Embryonic facial prominence (tissue), 1 donor: ENCODE measurements around the gene BPIFA3.
"Not testable (repeated sequence)": the region's sequence is repeated elsewhere in the genome, so short reads cannot be mapped to it uniquely, and the experiment has no call there.

ENCODE experiments used
- DNase-seq: peaks from one replicate; pipeline ENCODE4 v3.0.0-alpha.2; 2016; ENCODE audit errors: extremely low spot score

BPIFA3 gene

GRCh38 chr20:33217052-33217451, at the start of gene BPIFA3:
Gene BPIFA3 (plus strand): TSS chr20:33217352. CDS start chr20:33217537, 185 bp downstream.
- no peak for DNase-seq

DNA sequence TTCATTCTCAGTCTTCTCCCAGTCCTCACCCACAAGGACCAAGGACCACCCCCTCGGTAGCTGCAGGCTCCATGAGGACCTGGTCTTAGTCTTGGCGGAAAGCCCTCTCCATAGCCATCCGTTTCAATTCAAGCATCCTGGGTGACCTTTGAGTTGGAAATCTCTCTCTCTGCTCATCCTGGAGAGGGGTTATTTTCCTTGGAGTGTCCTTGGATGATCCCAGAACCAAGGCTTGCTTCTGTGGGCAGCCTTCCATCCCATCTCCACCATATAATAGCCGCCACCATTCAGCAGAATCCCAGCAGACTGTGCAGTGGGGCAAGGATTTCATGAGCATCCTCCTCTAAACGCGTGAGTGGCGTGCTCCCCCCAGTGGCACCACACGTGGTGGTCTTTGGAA, 49.3 kb upstream of the BPIFA3 start, which contains the start of gene BPIFA2:
TSS of gene BPIFA2 (plus strand) at position 301 of the 400 bp plus-strand sequence. CDS start 987 bp downstream, outside the sequence.
- DNase-seq = no peak

DNA sequence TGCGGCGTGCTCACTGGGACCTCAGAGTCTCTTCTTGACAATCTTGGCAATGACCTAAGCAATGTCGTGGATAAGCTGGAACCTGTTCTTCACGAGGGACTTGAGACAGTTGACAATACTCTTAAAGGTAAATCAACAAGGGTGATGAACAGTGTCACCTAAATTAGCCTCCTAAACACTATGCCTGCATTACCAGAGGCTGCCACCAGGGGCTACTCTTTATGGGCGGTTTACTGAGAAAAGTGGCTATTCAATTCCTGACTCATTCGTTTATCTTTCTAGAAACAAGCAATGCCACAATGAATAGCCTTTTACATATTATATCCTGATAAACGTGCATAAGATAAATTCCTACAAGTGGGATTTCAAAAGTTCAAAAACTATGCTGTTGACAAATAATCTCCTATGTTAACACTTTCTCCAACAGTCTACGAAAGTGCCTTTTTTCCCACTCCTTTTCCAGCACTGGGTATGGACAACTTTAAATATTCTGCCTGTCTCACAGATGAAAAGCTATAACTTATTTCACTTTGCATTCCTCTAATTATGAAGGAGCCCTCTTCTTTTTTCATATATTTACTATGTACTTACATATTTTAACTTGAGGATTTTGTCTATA, 47.9 kb upstream of the BPIFA3 start:
- no peak for DNase-seq

DNA sequence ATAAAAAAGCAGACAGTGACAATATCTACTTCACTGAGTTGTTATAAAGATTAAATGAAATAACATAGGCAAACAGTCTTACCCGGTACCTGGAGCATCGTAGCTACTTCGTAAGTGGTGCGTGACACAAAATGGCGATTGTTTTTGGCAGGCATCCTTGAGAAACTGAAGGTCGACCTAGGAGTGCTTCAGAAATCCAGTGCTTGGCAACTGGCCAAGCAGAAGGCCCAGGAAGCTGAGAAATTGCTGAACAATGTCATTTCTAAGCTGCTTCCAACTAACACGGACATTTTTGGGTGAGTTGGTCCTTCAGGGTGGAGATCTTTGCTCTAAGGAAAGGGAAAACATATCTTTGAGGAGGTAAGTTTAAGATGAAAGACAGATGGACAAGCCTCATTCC, 44.4 kb upstream of the BPIFA3 start:
- DNase-seq = no peak

DNA sequence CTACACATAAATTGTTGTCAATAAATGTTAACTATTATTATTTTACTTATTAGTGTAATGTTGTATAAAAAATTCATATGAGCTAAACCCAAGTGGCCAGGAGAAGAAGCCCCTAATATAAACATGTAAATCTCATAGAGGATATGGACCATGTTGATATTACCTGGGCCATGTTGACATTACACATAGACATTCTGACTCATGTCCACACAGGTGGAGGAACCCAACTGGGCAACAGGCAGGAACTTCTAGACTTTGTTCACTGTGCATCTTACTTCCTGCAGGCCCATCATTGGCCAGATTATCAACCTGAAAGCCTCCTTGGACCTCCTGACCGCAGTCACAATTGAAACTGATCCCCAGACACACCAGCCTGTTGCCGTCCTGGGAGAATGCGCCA, 42.0 kb upstream of the BPIFA3 start:
- no peak for DNase-seq

- DNase-seq = no peak
Measured at GRCh38 chr20:33176101-33176500, 41.1 kb upstream of the BPIFA3 start.

DNA sequence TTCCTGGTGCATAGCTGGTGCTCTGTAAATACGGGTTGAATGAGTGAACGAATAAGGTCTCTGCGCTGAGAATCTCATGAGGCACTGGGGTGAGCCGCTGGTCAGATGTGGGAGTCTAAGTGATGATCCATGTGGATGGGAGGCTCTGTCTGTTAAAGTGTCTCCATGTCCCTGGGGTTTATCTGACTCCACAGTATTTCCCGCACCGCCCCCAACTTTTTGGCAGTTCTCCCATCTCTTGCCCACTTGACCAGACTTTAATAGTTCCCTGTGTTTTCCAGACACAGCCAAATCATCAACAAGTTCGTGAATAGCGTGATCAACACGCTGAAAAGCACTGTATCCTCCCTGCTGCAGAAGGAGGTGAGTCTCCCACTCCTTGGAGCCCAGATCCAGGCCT, 39.3 kb upstream of the BPIFA3 start:
- DNase-seq = no peak

DNA sequence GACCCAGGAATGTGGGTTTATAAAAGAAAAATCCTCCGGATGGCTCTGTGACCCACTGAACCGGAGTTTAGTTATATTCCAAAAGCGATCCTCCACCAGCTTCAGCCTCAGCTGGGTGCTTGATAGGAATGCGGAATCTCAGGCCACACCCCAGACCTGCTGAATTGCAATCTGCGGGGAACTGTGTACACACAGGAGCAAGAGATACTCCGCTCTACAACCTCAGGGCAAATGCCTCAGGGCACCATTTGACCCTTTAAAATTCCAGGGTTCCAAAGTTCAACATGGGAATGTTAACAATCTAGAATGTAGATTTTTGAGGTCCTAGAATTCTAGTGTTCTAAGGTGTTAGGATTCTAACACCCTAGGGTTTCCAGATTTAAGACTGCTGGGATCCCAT, 38.4 kb upstream of the BPIFA3 start:
- no peak for DNase-seq

DNA sequence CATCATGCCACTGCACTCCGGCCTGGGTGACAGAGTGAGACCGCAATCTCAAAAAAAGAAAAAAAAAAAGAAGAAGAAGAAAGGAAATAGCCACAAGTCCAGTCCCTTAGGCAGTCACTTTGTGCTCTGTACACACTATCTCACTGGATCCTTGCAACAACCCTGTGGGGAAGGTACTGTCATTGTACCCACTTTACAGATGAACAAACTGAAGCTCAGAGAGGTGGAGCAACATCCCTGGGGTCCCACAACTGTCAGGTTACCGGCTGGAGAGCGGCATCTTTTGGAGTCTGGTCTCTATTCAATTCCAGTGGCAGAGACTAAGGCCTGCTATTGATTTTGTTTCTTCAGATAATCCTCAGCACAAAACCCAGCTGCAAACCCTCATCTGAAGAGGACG, 37.0 kb upstream of the BPIFA3 start:
- no peak for DNase-seq

- DNase-seq = no peak
Measured at GRCh38 chr20:33181482-33182093, 35.6 kb upstream of the BPIFA3 start.

GRCh38 chr20:33183312-33183711, 33.8 kb upstream of the BPIFA3 start:
- DNase-seq = no peak

- not testable (repeated sequence) for DNase-seq
Measured at GRCh38 chr20:33185031-33185590, 32.0 kb upstream of the BPIFA3 start.

DNA sequence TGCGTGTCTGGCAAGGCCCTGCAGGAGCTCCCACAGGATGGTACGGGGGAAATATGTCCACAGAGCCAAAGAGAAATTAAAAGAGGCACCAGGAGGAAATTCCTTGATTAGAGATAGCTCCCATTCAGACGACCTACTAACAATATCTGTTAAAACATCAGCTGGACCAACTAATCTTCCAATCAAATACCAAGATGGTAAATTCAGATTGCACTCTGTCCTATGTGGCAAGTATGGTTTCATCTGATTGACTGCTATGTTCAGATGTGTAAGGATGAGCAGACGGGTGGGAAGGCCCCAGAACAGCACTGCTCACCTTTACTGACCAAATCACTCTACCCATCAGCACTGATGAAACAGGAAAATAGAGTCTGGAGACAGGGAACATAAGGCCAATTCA, 29.7 kb upstream of the BPIFA3 start:
- DNase-seq = no peak

DNA sequence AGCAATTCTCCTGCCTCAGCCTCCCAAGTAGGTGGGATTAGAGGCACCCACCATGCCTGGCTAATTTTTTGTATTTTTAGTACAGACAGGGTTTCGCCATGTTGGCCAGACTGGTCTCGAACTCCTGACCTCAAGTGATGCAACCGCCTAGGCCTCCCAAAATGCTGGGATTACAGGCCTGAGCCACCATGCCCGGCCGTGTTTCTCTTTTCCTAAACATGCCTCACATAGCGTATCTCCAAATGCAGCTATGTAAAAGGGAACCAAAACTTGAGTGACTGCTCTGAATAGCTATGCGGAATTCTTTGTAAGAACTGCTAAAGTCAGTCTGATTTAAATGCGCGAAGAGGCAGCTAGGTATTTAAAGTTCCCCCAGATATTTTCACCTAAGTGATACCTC, 28.7 kb upstream of the BPIFA3 start:
- no peak for DNase-seq

GRCh38 chr20:33191484-33191883, 25.7 kb upstream of the BPIFA3 start:
- DNase-seq = no peak

DNA sequence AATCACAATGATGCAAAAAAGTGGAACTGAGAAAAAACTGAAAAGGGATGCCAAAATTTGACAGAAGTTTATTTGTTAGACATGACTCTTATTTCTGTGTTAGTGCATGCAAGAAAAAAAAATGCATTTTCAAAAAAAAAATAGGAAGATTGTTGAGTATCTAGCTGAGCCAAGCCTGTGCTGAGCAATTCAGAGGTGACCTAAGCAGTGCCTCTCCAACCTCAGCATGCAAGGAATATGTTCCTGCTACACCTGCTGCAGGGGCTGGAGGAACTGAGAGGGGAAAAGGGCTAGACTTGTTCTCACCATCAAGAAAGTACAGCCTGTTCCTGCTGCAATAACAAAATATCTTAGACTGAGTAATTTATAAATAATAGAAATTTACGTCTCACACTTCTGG, 25.2 kb upstream of the BPIFA3 start:
- DNase-seq = no peak

DNA sequence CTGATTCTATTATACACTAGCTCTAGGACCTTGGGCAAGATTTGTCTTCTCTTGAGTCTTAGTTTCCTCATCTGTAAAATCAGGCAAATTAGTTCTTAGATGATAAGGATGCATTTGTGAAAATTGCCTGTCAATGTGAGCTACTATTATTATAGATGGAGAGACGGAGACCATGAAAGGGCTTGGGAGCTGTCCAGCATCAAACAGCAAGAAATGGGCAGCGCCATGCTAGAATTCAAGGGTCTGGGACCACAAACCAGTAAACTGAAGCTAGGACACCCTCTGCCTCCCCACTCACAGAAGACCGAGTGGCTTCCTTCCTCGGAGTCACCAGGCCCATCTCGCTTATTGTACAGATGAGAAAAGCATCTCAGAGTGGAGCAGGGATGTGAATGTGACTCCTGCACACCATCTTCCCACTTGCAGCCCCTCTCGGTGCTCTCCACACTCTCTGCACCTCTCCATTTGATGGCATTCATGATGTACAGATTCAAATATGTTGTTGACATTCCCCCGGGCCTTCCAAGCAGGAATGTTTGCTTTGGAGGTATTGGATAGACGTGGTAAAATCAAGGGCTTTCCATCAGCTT, 24.1 kb upstream of the BPIFA3 start:
- DNase-seq = no peak

DNA sequence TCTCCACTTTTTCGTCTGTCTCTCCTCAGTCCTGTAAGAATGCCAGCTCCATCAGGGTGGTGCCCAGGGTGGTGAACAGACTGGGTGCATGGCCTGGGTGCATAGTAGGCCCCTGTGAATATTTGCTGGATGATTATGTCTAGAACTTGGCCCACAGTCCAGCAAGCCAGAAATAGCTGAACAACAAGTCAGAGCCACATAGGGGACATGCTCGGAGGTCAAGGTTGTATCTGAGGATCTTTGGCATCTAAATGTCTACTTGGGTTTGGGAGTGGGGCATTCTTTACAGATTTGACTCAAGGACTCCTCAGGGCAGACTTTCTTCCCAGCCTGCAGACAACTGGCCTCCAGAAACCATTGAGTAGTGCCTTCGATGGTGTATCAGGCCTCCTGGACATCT, 18.1 kb upstream of the BPIFA3 start:
- no peak for DNase-seq

DNA sequence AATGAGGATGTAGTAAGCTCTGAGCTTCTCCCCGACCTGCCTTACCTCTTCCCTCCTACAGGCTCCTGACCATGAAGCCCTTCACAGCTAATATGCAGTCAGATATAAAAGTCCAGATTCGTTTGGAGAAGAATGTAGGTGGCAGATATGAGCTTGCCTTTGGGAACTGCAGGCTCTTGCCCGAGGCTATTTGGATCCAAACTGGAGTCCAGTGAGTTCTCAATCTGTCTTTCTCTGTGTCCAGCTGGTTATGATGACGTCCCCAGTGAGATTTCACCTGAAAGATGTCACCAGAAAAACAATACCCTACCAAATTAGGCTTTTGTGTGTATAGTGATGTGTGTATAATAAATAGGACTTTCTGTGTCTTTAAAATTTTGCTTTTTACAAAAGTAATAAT, 14.7 kb upstream of the BPIFA3 start:
- no peak for DNase-seq

GRCh38 chr20:33203444-33203843, 13.7 kb upstream of the BPIFA3 start:
- DNase-seq = no peak

DNA sequence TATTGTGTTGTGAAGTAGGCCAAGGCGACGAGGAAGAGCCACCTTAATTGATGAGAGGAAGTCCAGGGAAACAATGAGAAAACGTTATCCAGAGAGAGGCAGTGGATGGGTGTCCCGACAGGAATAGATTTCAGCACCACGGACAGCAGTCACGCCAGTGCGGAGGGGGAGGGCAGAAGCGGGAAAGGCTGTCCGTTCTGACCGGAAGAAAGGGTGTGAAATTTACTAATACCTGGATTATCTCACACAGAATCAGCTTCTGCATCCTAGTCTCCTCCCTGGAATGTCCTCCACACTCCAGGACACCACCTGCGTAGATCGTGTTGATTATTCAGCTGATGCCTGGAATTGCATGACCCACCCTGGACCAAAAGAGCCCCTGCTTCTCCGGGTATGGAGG, 7.4 kb upstream of the BPIFA3 start:
- DNase-seq = peak; percentile 39

DNA sequence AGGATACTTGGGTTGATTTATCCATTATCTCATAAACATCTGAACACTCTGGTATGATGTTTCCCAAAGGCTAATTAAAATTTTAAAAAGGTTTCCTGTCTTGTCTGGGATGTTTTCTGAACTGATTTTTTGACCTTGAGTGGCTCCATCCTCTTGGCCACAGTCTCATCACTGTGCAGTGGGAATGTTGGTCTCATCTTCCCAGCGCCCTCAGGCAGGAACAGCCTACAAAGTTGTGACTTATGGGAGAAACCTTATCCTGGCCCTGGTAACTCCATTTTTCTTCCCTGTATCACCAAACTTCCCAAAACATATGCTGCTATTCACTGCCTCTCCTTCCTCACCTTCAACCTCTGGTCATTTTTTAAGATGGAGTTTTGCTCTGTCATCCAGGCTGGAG, 6.8 kb upstream of the BPIFA3 start:
- no peak for DNase-seq

DNA sequence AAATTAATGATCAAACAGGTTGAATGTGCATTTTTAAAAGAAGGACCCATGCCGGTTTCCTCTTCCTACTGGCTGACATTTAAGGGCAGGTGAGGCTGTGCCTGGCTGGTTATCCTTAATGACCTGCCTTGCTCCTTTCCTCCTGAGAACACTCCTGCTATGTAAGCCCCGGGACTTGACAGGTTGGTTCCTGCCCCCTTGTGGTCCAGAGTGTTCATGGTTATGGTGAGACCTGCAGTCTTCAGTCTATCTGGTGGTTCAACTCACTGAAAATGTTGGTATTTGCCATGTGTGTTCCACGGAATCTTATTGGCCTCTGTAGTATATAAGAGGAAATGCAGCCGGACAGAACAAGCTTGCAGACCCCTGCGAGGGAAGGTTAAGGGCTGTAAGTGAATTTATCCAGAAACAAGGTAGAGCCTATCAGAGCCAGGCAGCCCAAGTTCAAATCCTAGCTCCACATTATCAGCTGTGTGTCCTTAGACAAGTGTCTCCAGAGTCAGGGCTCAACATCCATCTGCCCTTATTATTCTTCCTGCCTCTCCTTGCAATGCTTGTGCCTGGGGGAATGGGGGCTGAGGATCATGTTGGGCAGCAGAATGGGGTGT, 5.2 kb upstream of the BPIFA3 start:
- no peak for DNase-seq
